HEK293 (cell line): Measurements from ENCODE around the gene PARD3B.

Source experiments
- FEZF1 ChIP-seq: fragments of 450-650 bp; formaldehyde crosslinking; IDR thresholded peaks from 2 replicates; pipeline ENCODE4 v1.5.1; 2016; ENCODE audit warnings: missing biosample characterization, missing genetic modification characterization
- GLI4 ChIP-seq: fragments of 450-650 bp; formaldehyde crosslinking; IDR thresholded peaks from 2 replicates; pipeline ENCODE4 v1.5.1; 2016; ENCODE audit warnings: missing biosample characterization, missing genetic modification characterization
- KLF16 ChIP-seq: fragments of 450-650 bp; formaldehyde crosslinking; IDR thresholded peaks from 2 replicates; pipeline ENCODE4 v1.5.1; 2017; ENCODE audit warnings: missing biosample characterization, missing genetic modification characterization
- KLF17 ChIP-seq: fragments of 450-650 bp; formaldehyde crosslinking; IDR thresholded peaks from 2 replicates; pipeline ENCODE4 v1.5.1; 2016; ENCODE audit warnings: missing biosample characterization, missing genetic modification characterization
- MZF1 ChIP-seq: fragments of 450-650 bp; formaldehyde crosslinking; IDR thresholded peaks from 2 replicates; pipeline ENCODE4 v1.5.1; 2017; ENCODE audit warnings: missing biosample characterization, missing genetic modification characterization, borderline replicate concordance
- PRDM1 ChIP-seq: fragments of 450-650 bp; formaldehyde crosslinking; IDR thresholded peaks from 2 replicates; pipeline ENCODE4; 2016; ENCODE audit warnings: missing biosample characterization, missing genetic modification characterization
- SCRT2 ChIP-seq: fragments of 450-650 bp; formaldehyde crosslinking; IDR thresholded peaks from 2 replicates; pipeline ENCODE4 v1.5.1; 2016; ENCODE audit warnings: missing biosample characterization, missing genetic modification characterization
- SP3 ChIP-seq: fragments of 450-650 bp; formaldehyde crosslinking; IDR thresholded peaks from 2 replicates; pipeline ENCODE4 v1.5.1; 2016; ENCODE audit warnings: missing biosample characterization, missing genetic modification characterization
- TSHZ1 ChIP-seq: fragments of 450-650 bp; formaldehyde crosslinking; IDR thresholded peaks from 2 replicates; pipeline ENCODE4 v1.5.1; 2016; ENCODE audit warnings: missing biosample characterization, missing genetic modification characterization, borderline replicate concordance
- ZBTB20 ChIP-seq: fragments of 450-650 bp; formaldehyde crosslinking; IDR thresholded peaks from 2 replicates; pipeline ENCODE4 v1.5.1; 2016; ENCODE audit warnings: missing biosample characterization, missing genetic modification characterization
- ZBTB8A ChIP-seq: fragments of 450-650 bp; formaldehyde crosslinking; IDR thresholded peaks from 2 replicates; pipeline ENCODE4 v1.5.1; 2016; ENCODE audit warnings: missing biosample characterization, missing genetic modification characterization
- ZFHX2 ChIP-seq: fragments of 450-650 bp; formaldehyde crosslinking; conservative IDR thresholded peaks from 2 replicates; pipeline ENCODE4 v1.5.1; 2016; ENCODE audit warnings: missing biosample characterization, missing genetic modification characterization
- ZFP3 ChIP-seq: fragments of 450-650 bp; formaldehyde crosslinking; IDR thresholded peaks from 2 replicates; pipeline ENCODE4 v1.5.1; 2016; ENCODE audit warnings: low read depth, missing biosample characterization, missing genetic modification characterization
- ZNF138 ChIP-seq: fragments of 450-650 bp; formaldehyde crosslinking; IDR thresholded peaks from 2 replicates; pipeline ENCODE4 v1.5.1; 2016; ENCODE audit warnings: missing biosample characterization, missing genetic modification characterization, borderline replicate concordance
- ZNF18 ChIP-seq: fragments of 450-650 bp; formaldehyde crosslinking; IDR thresholded peaks from 2 replicates; pipeline ENCODE4 v1.5.1; 2016; ENCODE audit warnings: missing biosample characterization, missing genetic modification characterization
- ZNF2 ChIP-seq: fragments of 450-650 bp; formaldehyde crosslinking; IDR thresholded peaks from 2 replicates; pipeline ENCODE4 v1.5.1; 2016; ENCODE audit warnings: missing biosample characterization, missing genetic modification characterization
- ZNF23 ChIP-seq: fragments of 450-650 bp; formaldehyde crosslinking; IDR thresholded peaks from 2 replicates; pipeline ENCODE4 v1.5.1; 2016; ENCODE audit warnings: missing biosample characterization, missing genetic modification characterization, borderline replicate concordance
- ZNF248 ChIP-seq: fragments of 450-650 bp; formaldehyde crosslinking; IDR thresholded peaks from 2 replicates; pipeline ENCODE4 v1.5.1; 2017; ENCODE audit warnings: missing biosample characterization, missing genetic modification characterization
- ZNF274 ChIP-seq, 2 experiments: fragments of 200-500 bp in 1 of 2; fragments of 450-650 bp in 1 of 2; sonication (Bioruptor generic) in 1 of 2; formaldehyde crosslinking in 1 of 2; IDR thresholded peaks; 2 replicates each; pipeline versions ENCODE4 v1.5.1 to v1.6.1; 2014 to 2016; ENCODE audit warnings: borderline replicate concordance in 1 of 2, inconsistent platforms in 1 of 2, low read length in 1 of 2, missing biosample characterization in 1 of 2, missing genetic modification characterization in 1 of 2
- ZNF302 ChIP-seq: fragments of 450-650 bp; formaldehyde crosslinking; IDR thresholded peaks from 2 replicates; pipeline ENCODE4 v1.5.1; 2016; ENCODE audit warnings: missing biosample characterization, missing genetic modification characterization, low read depth
- ZNF335 ChIP-seq: fragments of 450-650 bp; formaldehyde crosslinking; conservative IDR thresholded peaks from 2 replicates; pipeline ENCODE4 v1.5.1; 2016; ENCODE audit warnings: missing biosample characterization, missing genetic modification characterization
- ZNF37A ChIP-seq: fragments of 450-650 bp; IDR thresholded peaks from 2 replicates; pipeline ENCODE4 v1.5.1; 2018; ENCODE audit warnings: missing biosample characterization, missing genetic modification characterization
- ZNF416 ChIP-seq: fragments of 450-650 bp; formaldehyde crosslinking; IDR thresholded peaks from 2 replicates; pipeline ENCODE4 v1.5.1; 2016; ENCODE audit warnings: missing biosample characterization, missing genetic modification characterization
- ZNF473 ChIP-seq: fragments of 450-650 bp; formaldehyde crosslinking; IDR thresholded peaks from 2 replicates; pipeline ENCODE4 v1.5.1; 2017; ENCODE audit warnings: missing biosample characterization, missing genetic modification characterization
- ZNF513 ChIP-seq: fragments of 450-650 bp; IDR thresholded peaks from 2 replicates; pipeline ENCODE4 v1.5.1; 2018; ENCODE audit warnings: missing biosample characterization, missing genetic modification characterization
- ZNF530 ChIP-seq: fragments of 450-650 bp; formaldehyde crosslinking; IDR thresholded peaks from 2 replicates; pipeline ENCODE4 v1.5.1; 2016; ENCODE audit warnings: low read depth, missing biosample characterization, missing genetic modification characterization
- ZNF555 ChIP-seq: fragments of 450-650 bp; formaldehyde crosslinking; conservative IDR thresholded peaks from 2 replicates; pipeline ENCODE4 v1.5.1; 2017; ENCODE audit warnings: missing biosample characterization, mild to moderate bottlenecking, missing genetic modification characterization, inconsistent platforms
- ZNF558 ChIP-seq: fragments of 450-650 bp; formaldehyde crosslinking; IDR thresholded peaks from 2 replicates; pipeline ENCODE4 v1.5.1; 2016; ENCODE audit warnings: missing biosample characterization, missing genetic modification characterization
- ZNF580 ChIP-seq: fragments of 450-650 bp; formaldehyde crosslinking; IDR thresholded peaks from 2 replicates; pipeline ENCODE4 v1.5.1; 2016; ENCODE audit warnings: missing biosample characterization, missing genetic modification characterization
- ZNF623 ChIP-seq: fragments of 450-650 bp; formaldehyde crosslinking; IDR thresholded peaks from 2 replicates; pipeline ENCODE4 v1.5.1; 2016; ENCODE audit warnings: missing biosample characterization, missing genetic modification characterization
- ZNF626 ChIP-seq: fragments of 450-650 bp; sonication (Bioruptor Pico); formaldehyde crosslinking; IDR thresholded peaks from 2 replicates; pipeline ENCODE4 v1.5.1; 2018; ENCODE audit warnings: missing biosample characterization, missing genetic modification characterization, inconsistent platforms
- ZNF654 ChIP-seq: fragments of 450-650 bp; formaldehyde crosslinking; IDR thresholded peaks from 2 replicates; pipeline ENCODE4 v1.5.1; 2016; ENCODE audit warnings: low read depth, missing biosample characterization, missing genetic modification characterization
- ZNF658 ChIP-seq: fragments of 450-650 bp; formaldehyde crosslinking; IDR thresholded peaks from 2 replicates; pipeline ENCODE4; 2016; ENCODE audit warnings: missing biosample characterization, missing genetic modification characterization
- ZSCAN18 ChIP-seq: fragments of 450-650 bp; formaldehyde crosslinking; IDR thresholded peaks from 2 replicates; pipeline ENCODE4 v1.5.1; 2016; ENCODE audit warnings: missing biosample characterization, missing genetic modification characterization

PARD3B gene

GRCh38 chr2:205610437-205610836 is 1065.2 kb downstream of the PARD3B start (continued):
- TF ChIP-seq ZNF416 (tag by site-specific recombination) (no peak), PRDM1 (tag by site-specific recombination) (no peak), MZF1 (tag by site-specific recombination) (no peak), ZNF558 (tag by site-specific recombination) (no peak), SP3 (tag by site-specific recombination) (no peak), ZNF473 (tag by site-specific recombination) (no peak), ZNF513 (tag by site-specific recombination) (no peak), KLF17 (no peak), ZNF248 (no peak), ZNF2 (tag by site-specific recombination) (no peak), ZNF658 (tag by site-specific recombination) (no peak), ZNF18 (tag by site-specific recombination) (no peak), KLF16 (no peak), ZFHX2 (tag by site-specific recombination) (peak; percentile 78), ZNF623 (tag by site-specific recombination) (no peak), GLI4 (no peak), ZNF335 (tag by site-specific recombination) (no peak), SCRT2 (no peak), ZFP3 (tag by site-specific recombination) (no peak), ZBTB20 (tag by site-specific recombination) (no peak), ZNF555 (tag by site-specific recombination) (no peak), FEZF1 (tag by site-specific recombination) (peak; percentile 61), ZNF302 (tag by site-specific recombination) (no peak), ZNF580 (tag by site-specific recombination) (peak; percentile 63; the same call in 1 of the 2 replicates), ZSCAN18 (tag by site-specific recombination) (no peak), ZNF530 (tag by site-specific recombination) (no peak), ZNF138 (tag by site-specific recombination) (no peak), TSHZ1 (no peak), ZNF654 (tag by site-specific recombination) (no peak), ZNF274 (IDR thresholded peaks at IDR 0.05; ENCODE audit: low read length) (no peak), ZNF274 (tag by site-specific recombination; IDR thresholded peaks at IDR 0.05; ENCODE audit: borderline replicate concordance) (no peak), ZNF37A (no peak), ZNF23 (no peak), ZBTB8A (tag by site-specific recombination) (peak; percentile 53; the same call in 1 of the 2 replicates), ZNF626 (tag by site-specific recombination) (no peak)
